Embryonic facial prominence (tissue), 1 donor: Measurements from ENCODE around the gene GPR26.

Experiments used
- DNase-seq: peaks from one replicate; pipeline ENCODE4 v3.0.0-alpha.2; 2016; ENCODE audit errors: extremely low spot score

GPR26 gene

DNA sequence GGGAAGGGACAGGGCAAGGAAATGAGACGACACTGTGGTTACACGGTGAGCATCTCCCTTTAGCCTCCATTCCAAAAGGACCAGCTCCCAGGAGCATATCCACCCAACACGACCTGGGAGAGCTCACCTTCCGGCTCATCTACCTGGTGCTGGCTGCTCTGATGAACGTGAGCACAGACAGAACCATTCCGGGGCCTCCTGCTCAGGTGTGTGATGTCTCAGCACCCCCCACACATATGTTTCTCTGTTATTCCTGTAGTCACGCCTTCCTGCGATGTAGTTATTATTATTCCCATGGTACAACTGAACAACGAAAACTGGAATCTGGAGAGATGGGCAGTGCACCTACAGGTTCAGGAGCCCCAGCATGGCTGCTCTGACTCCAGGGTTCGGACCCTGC is 20.5 kb upstream of the GPR26 start:
- no peak for DNase-seq

DNA sequence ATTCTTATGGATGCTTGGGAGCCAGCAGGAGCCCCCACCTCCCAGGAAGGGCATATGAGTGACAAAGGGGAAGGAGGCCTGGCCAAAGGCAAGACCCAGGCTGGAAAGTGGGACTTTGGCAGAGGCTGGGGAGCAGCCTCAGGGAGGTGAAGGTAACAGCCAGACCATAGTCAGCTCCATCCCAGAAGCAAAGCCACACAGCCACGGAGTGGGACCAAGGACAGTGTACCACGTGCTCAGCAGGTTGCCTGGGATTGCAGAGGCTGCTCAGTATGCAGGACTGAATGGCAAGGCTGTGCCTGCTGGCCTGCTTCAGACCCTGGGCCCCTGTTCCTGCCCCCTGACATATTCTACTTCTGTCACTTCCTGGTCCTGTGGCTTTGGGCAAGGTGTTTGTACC is 17.6 kb upstream of the GPR26 start:
- no peak for DNase-seq

DNA sequence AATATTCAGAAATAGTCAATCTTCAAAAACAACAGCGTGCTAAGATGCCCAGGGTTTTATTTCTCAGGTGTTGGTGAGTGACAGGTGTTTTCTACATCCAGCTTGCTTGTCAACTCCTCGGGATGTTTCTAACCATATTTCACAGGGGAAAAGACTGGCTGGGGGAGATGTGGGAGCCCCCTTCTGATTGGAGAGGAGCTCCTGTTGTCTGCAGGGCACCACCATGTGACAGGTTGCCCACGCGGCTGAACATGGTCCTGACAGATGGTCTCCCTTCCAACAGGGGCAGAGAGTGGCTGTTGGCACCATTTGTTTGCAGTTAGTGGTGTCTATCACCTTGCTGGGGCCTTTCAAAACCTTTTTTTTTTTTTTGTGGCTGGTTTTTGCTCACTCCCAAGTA is 16.5 kb upstream of the GPR26 start:
- DNase-seq = no peak

DNA sequence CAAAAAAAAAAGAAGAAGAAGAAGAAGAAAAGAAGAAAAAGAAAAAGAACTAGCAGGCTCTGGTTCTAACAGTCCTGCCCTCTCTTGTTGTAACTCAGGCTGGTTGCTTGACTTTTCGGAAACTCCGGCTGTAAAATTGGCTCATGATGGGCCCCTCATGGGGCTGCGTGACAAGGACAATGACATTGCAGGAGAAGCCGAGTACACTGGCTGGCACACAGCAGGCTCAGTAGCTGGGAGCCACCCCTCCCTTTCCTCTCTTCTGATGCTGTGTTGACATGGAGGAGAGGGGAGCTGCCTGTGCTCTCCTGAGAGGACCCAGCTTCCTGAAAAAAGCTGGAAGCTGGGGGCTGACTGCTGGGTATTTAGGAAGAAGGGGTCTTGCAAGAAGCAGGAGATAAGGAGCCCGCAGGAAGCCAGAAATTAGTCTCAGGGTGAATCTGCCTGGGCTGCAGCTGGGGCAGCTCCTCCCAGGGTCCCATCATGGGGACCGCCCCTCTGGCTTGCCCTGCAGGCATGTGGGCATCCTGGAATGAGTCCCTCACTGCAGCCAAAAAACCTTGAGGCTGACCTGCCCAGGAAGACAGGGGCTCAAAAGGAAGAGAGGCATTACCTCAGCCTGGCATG is 14.6 kb upstream of the GPR26 start:
- no peak for DNase-seq

DNA sequence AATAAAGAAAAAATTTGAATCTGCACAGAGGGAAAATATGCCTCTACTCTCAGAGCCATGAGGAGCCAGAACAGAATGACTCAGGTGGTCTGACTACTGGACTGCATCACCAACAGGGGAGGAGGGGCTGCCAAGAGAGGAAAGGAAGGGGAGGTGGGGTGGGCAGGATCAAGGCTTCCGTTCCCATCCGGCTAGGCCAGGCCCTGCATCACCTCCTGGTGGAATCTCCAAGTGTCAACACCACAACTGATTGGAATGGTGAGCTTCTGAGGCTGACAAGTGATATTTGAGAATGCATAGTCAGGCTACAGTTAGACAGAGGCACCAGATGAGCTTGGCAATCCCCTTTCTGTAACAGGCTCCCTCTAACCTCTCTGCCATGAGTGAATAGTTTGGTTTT is 10.4 kb upstream of the GPR26 start:
- DNase-seq = no peak

DNA sequence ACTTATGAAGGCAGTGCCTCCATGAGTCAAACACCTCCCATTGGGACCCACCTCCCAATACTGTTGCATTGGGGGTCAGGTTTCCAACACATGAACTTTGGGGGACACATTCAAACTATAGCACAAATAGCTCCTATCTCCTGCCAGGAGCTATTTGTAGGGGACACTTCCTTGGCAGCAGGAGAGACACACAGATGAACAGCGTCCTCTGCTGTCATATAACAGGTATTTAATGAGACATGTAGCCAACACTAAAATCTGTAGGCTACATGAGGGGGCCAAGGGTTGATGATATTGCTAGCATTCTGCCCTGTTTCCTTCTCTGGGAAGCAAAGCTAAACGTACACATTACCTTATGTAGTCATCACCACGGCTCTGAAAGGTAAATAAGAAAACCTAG is 2.6 kb upstream of the GPR26 start:
- no peak for DNase-seq

DNA sequence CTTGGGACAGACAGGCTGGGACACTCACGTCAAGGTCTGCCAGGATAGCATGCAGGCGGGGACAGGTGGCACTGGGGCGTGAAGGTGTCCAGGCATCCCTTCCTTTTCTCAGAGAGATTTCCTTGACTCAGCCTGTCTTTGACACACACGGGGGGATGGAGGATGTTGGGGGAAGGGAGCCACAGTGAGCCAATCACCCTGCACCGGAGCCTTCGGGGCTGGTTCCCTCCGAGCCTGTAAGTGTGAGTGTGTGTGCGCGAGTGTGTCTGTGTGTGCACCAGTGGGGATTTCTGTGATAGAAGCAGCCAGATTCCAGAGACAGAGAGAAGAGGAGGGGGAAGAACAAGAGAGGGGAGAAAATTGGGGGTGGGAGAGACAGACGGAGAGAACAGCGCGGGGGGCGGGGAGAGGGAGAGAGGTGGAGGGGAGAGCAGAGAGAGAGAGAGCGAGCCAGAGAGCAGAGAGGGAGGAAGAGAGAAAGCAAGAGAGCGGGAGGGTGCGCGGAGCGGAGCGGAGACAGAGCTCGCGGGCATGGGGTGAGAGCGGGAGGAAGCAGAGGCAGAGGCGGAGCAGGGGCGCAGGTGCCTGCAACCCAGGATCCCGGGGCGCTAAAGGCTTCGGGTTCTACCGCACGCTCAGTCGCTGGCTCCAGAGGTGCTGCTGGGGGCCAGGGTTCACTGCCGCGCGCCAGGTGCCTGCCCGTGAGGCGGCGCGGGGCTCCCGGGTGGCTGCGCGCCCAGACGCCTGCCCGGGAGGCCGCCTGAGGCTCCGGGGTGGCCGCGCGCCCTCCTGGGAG is 466 bp upstream of the GPR26 start:
- no peak for DNase-seq

DNA sequence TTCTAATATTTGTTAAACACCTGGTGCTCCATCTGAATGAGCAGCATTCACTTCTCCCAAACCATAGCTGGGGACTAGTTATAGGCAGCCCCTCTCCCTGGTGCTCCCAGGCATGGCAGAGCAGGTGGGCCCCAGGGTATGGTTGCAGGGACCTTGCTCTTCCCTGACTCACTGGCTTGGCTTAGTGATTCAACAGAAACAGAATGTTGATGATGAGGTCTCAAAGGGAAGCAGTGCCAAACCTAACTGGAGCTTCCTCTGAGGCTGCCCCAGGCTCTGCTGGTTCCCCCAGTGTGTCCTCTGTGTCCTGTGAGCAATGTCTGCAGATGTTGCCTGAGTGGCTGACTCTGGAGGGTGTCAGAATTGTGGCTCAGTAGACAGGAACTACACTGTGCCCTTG is 3.7 kb downstream of the GPR26 start:
- no peak for DNase-seq

DNA sequence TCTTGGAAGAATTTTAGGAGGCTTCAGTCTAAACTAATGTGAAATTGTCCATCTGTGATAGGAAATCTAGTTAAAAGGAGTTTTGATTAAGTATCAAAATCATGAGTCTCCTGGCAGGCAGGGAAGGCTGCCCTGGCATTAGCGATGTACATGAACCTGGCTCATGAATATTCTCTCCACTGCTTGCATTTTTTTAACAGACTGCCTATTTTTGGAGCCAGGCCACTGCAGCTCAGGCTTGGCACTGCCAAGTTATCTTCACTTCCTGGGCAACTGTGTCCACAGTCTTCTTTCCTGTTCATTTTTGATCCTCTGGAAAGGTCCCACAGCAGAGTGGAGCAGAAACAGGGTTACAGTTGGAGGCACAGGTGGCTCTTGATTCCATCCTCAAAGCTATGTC is 7.0 kb downstream of the GPR26 start:
- no peak for DNase-seq

DNA sequence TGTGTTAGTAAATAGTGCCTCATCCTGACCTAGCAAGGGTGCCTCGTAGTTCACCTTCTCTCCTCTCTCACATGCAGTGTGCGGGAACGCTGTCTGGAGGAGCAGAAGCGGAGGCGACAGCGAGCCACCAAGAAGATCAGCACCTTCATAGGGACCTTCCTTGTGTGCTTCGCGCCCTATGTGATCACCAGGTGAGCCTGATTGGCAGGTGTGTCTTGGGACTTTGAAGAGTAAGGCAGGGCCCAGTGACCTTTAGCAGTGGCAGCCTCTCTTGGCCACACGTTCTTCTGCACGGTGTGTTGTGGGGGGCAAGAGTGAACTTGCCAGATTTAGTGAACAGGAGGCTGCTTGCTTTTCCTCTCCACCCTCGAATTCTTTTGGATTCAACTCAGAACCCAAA is 8.6 kb downstream of the GPR26 start:
- DNase-seq = no peak

DNA sequence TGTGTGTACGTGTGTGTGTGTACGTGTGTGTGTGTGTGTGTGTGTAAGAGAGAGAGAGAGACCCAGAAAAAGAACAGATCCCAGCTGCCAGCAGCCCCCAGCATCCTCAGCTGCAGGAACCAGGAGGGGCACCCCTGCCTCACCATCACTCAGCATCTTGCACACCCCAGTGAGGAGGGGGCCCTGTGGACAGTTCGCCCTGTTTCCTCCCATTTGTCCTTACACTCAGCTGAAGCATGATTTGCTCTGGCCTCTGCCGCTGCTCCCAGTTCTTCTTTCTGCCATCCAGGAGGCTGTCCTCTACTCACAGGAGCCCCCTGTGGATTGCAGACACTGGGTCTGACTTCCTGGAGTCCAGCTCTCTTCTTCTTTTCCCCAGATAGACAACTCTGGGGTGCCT is 9.7 kb downstream of the GPR26 start:
- no peak for DNase-seq

DNA sequence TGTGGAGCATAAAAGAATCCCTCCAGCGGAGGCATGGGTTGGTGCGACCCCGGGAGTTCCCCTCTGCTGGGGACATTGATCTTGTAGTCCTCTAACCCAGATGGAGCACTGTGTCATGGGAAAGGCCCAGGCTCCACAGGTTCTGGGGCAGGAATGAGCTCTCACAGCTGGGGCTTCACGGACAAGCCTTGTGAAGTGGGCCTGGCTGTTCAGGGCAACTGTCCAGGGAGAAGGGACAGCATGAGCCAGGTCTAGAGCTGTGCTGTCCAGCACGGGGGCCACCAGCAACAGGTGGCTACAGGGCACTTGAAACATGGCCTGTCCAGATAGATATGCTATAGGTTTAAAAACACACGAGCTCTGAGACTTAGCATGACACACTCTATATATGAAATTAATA is 11.4 kb downstream of the GPR26 start:
- no peak for DNase-seq

DNA sequence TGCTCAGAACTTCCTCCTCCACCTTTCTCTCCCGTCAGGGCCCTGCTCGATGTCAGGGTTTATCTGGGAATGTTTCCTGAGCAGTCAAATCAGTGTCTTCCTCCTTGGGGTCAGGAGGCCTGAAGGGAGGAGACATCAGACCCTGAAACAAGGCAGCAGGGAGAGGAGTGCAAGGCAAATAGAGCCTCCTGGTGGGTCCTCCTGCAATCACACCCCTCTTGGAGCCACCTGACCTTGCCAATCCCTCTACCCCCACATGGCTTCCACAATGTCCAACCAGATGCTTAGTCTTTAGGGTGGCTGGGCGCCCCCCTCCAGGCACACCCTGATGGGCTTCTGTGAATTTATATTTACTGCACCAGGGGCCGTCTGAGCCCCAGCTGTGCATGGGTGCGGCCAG is 12.2 kb downstream of the GPR26 start:
- DNase-seq = no peak

DNA sequence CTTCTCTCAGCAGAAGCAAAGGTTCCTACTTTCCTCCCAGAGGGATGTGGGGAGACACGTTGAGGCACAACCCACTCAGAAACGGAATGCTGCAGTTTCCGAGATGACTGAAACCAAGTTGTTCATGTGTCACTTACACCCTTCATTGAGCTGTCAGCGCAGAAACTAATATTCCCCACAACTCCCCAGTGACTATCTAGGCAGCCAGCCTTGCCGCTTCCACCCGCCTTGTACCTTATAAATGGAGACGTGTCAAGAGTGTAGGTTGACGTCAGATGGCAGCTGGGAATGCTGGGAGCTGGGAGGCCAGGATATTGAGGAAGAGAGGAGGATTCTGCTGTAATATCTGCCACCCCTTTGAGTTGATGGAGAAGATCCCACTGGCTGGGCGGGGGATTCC is 15.1 kb downstream of the GPR26 start:
- DNase-seq = no peak

DNA sequence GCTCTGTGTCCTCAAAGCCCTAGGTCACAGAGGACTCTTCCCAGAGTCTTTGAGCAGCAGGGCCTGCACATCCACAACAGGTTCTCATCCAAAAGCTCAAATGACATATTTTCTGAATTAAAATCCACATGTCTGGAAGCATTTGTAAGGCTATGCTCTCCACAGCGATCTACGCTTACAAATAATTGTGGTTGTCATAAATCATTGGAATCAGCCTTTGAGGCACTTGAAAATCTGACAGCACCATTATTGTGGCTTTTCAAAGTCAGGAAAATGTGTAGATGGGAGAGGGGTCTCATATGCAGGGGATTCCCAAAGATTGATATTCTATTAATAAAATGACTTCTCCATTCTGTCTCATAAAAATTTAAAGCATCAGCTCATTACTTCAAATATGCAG is 16.3 kb downstream of the GPR26 start:
- no peak for DNase-seq

DNA sequence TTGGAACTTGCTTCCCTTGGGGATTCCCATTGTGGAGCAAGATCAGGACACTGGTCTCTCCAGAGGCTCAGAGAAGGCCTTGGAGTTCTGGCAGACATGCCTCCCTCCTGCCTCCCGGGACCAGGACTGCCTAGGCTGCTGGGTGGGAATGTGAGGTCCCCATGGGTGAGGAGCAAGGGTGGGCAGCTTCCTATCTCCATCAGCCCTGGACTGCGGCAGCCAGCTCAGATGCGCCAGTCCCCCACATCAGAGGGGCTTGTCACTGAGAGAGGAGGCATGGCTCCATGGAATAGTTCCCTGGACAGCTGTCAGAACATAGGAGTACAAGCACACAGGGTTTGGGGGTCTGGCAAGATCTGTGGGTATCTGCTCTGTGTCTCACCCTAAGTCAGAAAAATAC is 17.3 kb downstream of the GPR26 start:
- DNase-seq = no peak

DNA sequence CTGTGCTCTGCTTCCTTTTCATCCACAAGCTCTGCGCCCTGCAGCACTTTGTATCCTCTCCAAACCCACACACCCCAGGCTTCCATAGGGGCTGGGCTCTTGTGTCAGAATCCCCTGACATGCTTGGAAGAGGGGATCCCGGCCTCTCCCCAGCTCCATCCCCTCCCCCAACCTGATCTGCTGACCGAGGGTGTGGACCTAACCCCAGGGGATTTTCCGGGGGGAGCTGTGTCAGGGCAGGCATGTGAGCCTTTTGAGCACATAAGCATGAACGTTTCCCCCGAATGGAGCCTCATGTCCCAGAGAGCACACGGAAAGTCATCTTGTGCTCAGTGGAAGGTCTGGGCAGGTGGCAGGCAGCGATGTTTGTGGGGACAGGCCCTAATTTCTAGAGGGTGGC is 17.7 kb downstream of the GPR26 start:
- DNase-seq = no peak

DNA sequence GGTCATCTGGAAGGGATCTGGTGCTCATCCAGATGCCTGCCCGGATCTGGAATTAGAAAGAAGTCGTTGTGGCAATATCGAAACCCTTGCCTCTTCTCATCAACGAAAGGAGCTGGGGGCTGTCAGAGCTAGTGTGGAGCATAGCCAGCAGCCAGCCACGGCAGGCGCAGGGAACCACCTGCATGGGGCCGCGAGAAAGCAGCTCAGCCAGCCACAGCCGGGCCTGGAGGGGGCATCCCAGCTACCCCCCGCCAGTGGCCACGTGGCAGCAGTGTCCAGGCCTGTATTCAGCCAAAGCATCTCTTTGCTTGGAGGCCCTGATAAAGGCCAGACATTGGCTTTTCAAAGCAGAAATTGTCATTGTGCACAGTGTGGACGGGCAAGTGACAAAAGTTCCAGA is 19.1 kb downstream of the GPR26 start:
- no peak for DNase-seq

DNA sequence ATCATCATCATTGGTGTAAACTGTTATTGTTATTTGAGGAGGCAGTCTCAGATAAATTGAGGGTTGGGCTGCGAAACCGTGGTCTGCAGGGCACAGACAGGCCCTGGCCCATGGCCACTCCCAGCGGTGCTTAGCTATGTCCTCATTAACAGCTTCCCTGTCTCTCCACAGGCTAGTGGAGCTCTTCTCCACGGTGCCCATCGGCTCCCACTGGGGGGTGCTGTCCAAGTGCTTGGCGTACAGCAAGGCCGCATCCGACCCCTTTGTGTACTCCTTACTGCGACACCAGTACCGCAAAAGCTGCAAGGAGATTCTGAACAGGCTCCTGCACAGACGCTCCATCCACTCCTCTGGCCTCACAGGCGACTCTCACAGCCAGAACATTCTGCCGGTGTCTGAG is 21.6 kb downstream of the GPR26 start:
- no peak for DNase-seq

DNA sequence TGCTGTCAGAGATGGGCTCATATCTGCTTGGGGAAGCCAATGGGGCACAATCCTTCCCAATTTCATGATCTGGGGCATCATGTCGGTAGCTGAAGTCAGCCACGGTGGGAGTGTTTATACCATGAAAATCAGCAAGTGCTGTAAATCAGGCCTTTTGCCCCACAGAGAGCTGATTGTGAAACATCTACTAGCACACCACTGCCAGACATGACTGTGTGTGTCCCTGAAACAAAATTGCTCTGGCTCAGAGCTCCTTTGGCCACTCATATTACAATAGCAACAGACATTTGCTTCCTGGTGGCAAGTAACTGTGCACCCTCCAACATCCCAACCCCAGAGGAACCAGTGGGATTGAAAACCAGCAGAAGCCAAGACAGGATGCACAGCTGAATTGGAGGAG is 23.7 kb downstream of the GPR26 start:
- no peak for DNase-seq

DNA sequence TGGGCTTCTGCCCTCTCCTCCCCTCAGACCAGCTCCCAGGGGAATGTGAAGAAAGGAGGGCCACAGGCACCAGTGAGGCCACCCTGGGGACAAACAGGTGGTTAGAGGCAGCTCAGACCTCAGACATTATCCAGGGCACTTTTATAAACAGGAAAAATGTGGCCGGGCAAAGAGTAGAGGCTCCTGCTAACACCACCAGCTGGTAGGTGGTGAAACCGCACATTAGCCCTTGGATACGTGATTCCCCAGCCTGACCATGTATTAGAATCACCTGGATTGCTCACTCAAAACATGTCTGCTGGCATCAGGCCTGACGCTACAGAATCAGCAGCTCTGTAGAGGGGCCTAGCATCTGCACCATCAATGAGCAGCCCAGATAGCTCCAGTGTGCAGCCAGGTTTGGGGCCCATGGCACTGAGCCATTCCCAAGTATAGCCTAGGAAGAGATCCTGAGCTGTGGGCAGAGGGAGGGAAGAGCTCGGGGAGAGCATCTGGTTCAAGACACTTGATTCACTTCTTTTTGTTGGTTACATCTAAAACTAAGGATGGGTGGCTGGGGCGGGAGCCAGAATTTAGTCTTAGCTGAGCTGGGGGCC is 37.1 kb downstream of the GPR26 start:
- DNase-seq = no peak

DNA sequence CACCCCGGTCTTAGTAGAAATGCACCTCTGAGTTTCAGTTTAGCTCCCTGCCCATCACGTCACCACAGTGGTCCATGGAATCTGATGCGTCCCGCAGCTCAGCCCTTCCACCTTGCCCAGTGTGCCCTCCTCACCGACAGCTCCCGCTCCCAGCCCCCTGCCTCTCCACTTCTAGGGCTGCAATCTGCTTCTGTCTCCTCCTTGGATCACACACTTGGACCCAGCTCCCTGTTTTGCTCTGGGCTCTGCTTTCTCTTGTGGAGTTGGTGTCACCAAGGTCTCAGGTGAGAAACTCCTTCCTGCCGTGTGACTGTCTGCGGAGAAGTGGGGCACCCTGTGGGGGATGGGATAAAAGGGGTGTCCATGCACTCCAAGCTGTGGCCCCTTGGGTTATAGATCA is 37.9 kb downstream of the GPR26 start:
- DNase-seq = no peak

DNA sequence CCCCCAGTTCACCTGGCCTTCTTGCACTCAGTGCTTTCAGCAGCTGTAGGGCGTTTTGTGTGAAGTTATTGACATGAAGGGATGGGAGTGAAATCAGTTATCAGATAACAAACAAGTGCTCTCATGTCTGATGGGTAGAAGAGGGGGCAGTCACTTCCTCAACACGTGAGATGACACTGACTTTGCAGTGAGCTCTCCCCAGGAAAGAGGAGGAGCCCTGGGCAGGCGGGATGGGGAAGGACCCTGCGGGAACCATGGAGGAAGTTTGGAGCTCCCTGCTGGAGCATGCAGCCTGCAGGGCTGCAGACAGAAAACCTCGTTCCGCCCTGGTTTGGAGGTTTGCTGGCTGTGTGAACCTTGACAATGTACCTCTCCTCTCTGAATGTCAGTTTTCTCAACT is 38.7 kb downstream of the GPR26 start:
- no peak for DNase-seq

DNA sequence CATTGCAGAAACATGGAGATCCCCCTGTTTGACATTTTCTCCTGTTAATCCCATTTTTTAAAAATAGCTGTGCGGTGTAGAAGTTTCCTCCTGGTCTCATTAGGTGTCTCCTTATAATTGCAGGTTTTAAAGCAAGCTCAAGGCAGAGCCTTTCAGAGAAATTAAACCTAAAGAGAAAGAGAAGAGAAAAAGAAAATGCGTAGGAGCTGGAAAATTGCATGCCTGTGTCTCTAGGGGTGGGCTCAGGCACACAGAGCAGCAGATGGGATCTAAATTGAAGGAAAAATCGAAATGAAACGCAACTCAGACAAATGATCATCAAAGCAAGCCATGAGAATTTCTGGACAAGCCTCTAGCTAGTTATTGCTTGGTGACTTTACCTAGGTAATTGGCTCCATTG is 40.1 kb downstream of the GPR26 start:
- DNase-seq = no peak
